ENCODE measurements around the gene NBPF9. TPM values are rescaled to one million over a fixed set of nuclear protein-coding genes. Genes with fewer than 3 reads are reported as not detected.
"Not testable (repeated sequence)": the region's sequence is repeated elsewhere in the genome, so short reads cannot be mapped to it uniquely, and the experiment has no call there.

Gene NBPF9
- total and polyA plus RNA-seq, 2 of the 4 experiments (the other 2 are of a cell fraction): 15.2 to 17.3 TPM

DNA sequence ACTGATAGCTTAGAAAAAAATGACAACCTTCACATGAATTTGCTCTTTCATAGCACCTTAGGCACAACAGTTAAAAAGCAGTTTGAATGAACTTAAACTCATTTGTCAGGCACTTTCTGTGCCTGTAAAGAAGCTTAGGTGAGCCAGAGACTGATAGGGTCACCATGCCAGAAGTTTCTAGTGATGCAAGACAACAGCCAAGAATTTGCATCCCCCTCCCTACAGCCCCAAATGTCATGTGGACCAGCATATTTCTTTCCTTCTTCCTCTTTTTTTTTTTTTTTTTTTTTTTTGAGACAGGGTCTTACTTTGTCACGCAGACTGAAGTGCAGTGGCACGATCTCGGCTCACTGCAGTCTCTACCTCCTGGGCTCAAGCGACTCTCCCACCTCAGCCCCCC is 89.8 kb downstream of the NBPF9 start:
- not testable (repeated sequence) for H4K8ac ChIP-seq (ENCODE audit: low read depth in 2 of 2, low read length in 2 of 2)

DNA sequence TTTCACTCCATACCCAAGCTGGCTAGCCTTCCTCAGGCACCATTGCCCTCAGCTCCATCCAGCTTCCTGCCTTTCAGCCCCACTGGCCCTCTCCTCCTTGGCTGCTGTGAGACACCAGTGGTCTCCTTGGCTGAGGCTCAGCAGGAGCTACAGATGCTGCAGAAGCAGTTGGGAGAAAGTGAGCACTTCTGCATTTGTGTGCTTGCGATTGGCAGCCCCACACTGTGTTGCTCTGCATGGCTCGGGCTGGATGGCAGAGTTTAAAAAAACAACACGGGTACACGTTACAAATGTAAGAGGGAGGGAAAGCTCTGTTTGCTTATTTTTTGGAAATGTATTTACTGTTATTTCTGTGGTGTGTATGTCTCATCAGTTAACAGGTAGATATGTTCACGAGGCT is 90.8 kb downstream of the NBPF9 start:
- H3K9me1 ChIP-seq (ENCODE audit: insufficient read depth, low read length): not testable (repeated sequence)

More for the DNA sequence above, 89.8 kb downstream of the NBPF9 start:
- H2AFZ ChIP-seq (replicated peaks; ENCODE audit: low read length, poor library complexity); H3K56ac ChIP-seq (ENCODE audit: extremely low read depth, insufficient read depth, low read length); H2AK9ac ChIP-seq (replicated peaks; ENCODE audit: low read depth, low read length, poor library complexity); H3K27ac ChIP-seq (ENCODE audit: insufficient read depth, low read length); H3K23ac ChIP-seq (ENCODE audit: low read depth, low read length); H3K9ac ChIP-seq (ENCODE audit: low read depth, low read length); ATAC-seq (ENCODE audit: low read depth); DNase-seq; in situ Hi-C loops (cut with MboI; ENCODE audit: low sequenced_read_pairs); H3K9me3 ChIP-seq (ENCODE audit: control insufficient read depth, insufficient read depth, low read length); CTCF ChIA-PET; intact Hi-C loops (cut with micrococcal nuclease); H3K4me3 ChIP-seq (ENCODE audit: insufficient read depth, low read depth, low read length); H4K91ac ChIP-seq (ENCODE audit: insufficient read depth, low read depth, low read length); H2AK5ac ChIP-seq (ENCODE audit: low read depth, low read length); BruUV-seq (replicated peaks); H4K5ac ChIP-seq (ENCODE audit: low read depth, low read length); H3K14ac ChIP-seq (replicated peaks; ENCODE audit: low read depth, low read length); H3K4me2 ChIP-seq (ENCODE audit: low read depth, low read length); H3K18ac ChIP-seq (ENCODE audit: low read depth, low read length); POLR2A ChIA-PET (ENCODE audit: unreplicated experiment); H2BK15ac ChIP-seq (ENCODE audit: low read depth, low read length); H3K79me1 ChIP-seq (ENCODE audit: low read depth in 1 of 2, low read length in 2 of 2); dilution Hi-C loops (cut with HindIII; ENCODE audit: low sequenced_read_pairs, unreplicated experiment); H2BK20ac ChIP-seq (ENCODE audit: low read depth, low read length); H4K20me1 ChIP-seq (ENCODE audit: insufficient read depth, low read length); H3K27me3 ChIP-seq (ENCODE audit: control insufficient read depth, insufficient read depth, low read length); H2BK5ac ChIP-seq (ENCODE audit: low read depth, low read length, poor library complexity, severe bottlenecking); H3K4ac ChIP-seq (ENCODE audit: low read depth, low read length); H3K9me1 ChIP-seq (ENCODE audit: insufficient read depth, low read length); H3K36me3 ChIP-seq (ENCODE audit: control insufficient read depth, insufficient read depth, low read length); H2BK120ac ChIP-seq (ENCODE audit: low read depth, low read length); H3K4me1 ChIP-seq (ENCODE audit: control insufficient read depth, insufficient read depth, low read length): not testable (repeated sequence)
- no CpG with 5 or more reads among the region's 4 CpGs for WGBS, 2 experiments (ENCODE audit: extremely low coverage in 2 of 2, insufficient read length in 1 of 2)

More for the DNA sequence above, 90.8 kb downstream of the NBPF9 start:
- CTCF ChIA-PET; H3K9ac ChIP-seq (ENCODE audit: low read depth, low read length); H4K5ac ChIP-seq (ENCODE audit: low read depth, low read length); H3K79me1 ChIP-seq (ENCODE audit: low read depth in 1 of 2, low read length in 2 of 2); H4K8ac ChIP-seq (ENCODE audit: low read depth in 2 of 2, low read length in 2 of 2); POLR2A ChIA-PET (ENCODE audit: unreplicated experiment); H3K56ac ChIP-seq (ENCODE audit: extremely low read depth, insufficient read depth, low read length); H2BK20ac ChIP-seq (ENCODE audit: low read depth, low read length); H2BK15ac ChIP-seq (ENCODE audit: low read depth, low read length); intact Hi-C loops (cut with micrococcal nuclease); in situ Hi-C loops (cut with MboI; ENCODE audit: low sequenced_read_pairs); H3K9me3 ChIP-seq (ENCODE audit: control insufficient read depth, insufficient read depth, low read length); ATAC-seq (ENCODE audit: low read depth); H2BK5ac ChIP-seq (ENCODE audit: low read depth, low read length, poor library complexity, severe bottlenecking); H3K27ac ChIP-seq (ENCODE audit: insufficient read depth, low read length); H4K91ac ChIP-seq (ENCODE audit: insufficient read depth, low read depth, low read length); H2AFZ ChIP-seq (replicated peaks; ENCODE audit: low read length, poor library complexity); H3K23ac ChIP-seq (ENCODE audit: low read depth, low read length); H3K4me3 ChIP-seq (ENCODE audit: insufficient read depth, low read depth, low read length); H3K18ac ChIP-seq (ENCODE audit: low read depth, low read length); H2BK120ac ChIP-seq (ENCODE audit: low read depth, low read length); H3K36me3 ChIP-seq (ENCODE audit: control insufficient read depth, insufficient read depth, low read length); H3K4ac ChIP-seq (ENCODE audit: low read depth, low read length); H3K14ac ChIP-seq (replicated peaks; ENCODE audit: low read depth, low read length); DNase-seq; H2AK9ac ChIP-seq (replicated peaks; ENCODE audit: low read depth, low read length, poor library complexity); H3K27me3 ChIP-seq (ENCODE audit: control insufficient read depth, insufficient read depth, low read length); H4K20me1 ChIP-seq (ENCODE audit: insufficient read depth, low read length); BruUV-seq (replicated peaks); H3K4me1 ChIP-seq (ENCODE audit: control insufficient read depth, insufficient read depth, low read length); H2AK5ac ChIP-seq (ENCODE audit: low read depth, low read length); dilution Hi-C loops (cut with HindIII; ENCODE audit: low sequenced_read_pairs, unreplicated experiment); H3K4me2 ChIP-seq (ENCODE audit: low read depth, low read length): not testable (repeated sequence)
- no CpG with 5 or more reads among the region's 5 CpGs for WGBS, 2 experiments (ENCODE audit: extremely low coverage in 2 of 2, insufficient read length in 1 of 2)
